PC-3 (cell line): ENCODE data around the gene RALGDS. TPM values are rescaled to one million over a fixed set of nuclear protein-coding genes. Genes with fewer than 3 reads are reported as not detected.
A peak's percentile ranks its signal among the peaks of the same experiment; 100 is the strongest.

Experiments
- ATAC-seq: fragments of 200-7000 bp; cut with Tn5 transposase; 2 replicates; pipeline ENCODE4 v1.9.1; 2020; ENCODE audit warnings: mild to moderate bottlenecking, moderate library complexity
- BruUV-seq: library from RNA; stranded (reverse); fragments of 400-500 nt; replicated peaks from 2 replicates; lab custom pipeline; 2021; lab: Mats Ljungman, UMichigan
- CTCF ChIA-PET: fragments of 300-600 bp; sonication (Branson Sonifier 250); formaldehyde crosslinking; loops from one replicate; lab custom pipeline; 2022; ENCODE audit warnings: antibody characterized with exemption; lab: Charles Lee
- POLR2A ChIA-PET: fragments of 300-600 bp; sonication (Branson Sonifier 250); formaldehyde crosslinking; loops from one replicate; lab custom pipeline; 2022; ENCODE audit warnings: antibody characterized with exemption; ENCODE audit not compliant: unreplicated experiment; lab: Charles Lee
- DNase-seq: peaks from one replicate; pipeline ENCODE4 v3.0.0-alpha.2; 2015
- H2AFZ ChIP-seq: fragments of 300-600 bp; sonication (generic); 2 replicates; pipeline ENCODE4 v1.6.0; 2016; ENCODE audit warnings: antibody characterized with exemption, low read length
- H3F3A ChIP-seq: fragments of 300-600 bp; sonication (generic); one replicate; pipeline ENCODE4 v1.6.0; 2017; ENCODE audit warnings: antibody characterized with exemption, low read length, control low read depth, mild to moderate bottlenecking; ENCODE audit not compliant: unreplicated experiment
- H3K27ac ChIP-seq: fragments of 300-600 bp; sonication (generic); 2 replicates; pipeline ENCODE4 v1.5.1; 2016; ENCODE audit warnings: mild to moderate bottlenecking, low read length
- H3K27me3 ChIP-seq: fragments of 300-600 bp; sonication (generic); 2 replicates; pipeline ENCODE4 v1.6.1; 2016; ENCODE audit warnings: low read length, mixed read lengths
- H3K36me3 ChIP-seq: fragments of 300-600 bp; sonication (generic); 2 replicates; pipeline ENCODE4 v1.6.1; 2016; ENCODE audit warnings: low read depth, mixed run types, low read length, mixed read lengths
- H3K4me1 ChIP-seq: fragments of 300-600 bp; sonication (generic); 2 replicates; pipeline ENCODE4 v1.5.1; 2016; ENCODE audit warnings: low read length; ENCODE audit not compliant: insufficient read depth
- H3K4me2 ChIP-seq: fragments of 300-600 bp; sonication (generic); 2 replicates; pipeline ENCODE4 v1.6.0; 2016; ENCODE audit warnings: low read length
- H3K4me3 ChIP-seq: fragments of 300-600 bp; sonication (generic); 2 replicates; pipeline ENCODE4 v1.5.1; 2016; ENCODE audit warnings: mild to moderate bottlenecking, low read length, mixed read lengths
- H3K79me2 ChIP-seq: fragments of 300-600 bp; sonication (generic); 2 replicates; pipeline ENCODE4 v1.6.1; 2017; ENCODE audit warnings: low read length, mixed read lengths
- H3K9ac ChIP-seq: fragments of 300-600 bp; sonication (generic); 2 replicates; pipeline ENCODE4 v1.6.0; 2016; ENCODE audit warnings: mild to moderate bottlenecking, low read length
- H3K9me2 ChIP-seq: fragments of 300-600 bp; sonication (generic); replicated peaks from 2 replicates; pipeline ENCODE4 v1.6.1; 2016; ENCODE audit warnings: mixed run types, low read length, mixed read lengths
- H3K9me3 ChIP-seq: fragments of 300-600 bp; sonication (generic); 2 replicates; pipeline ENCODE4 v1.6.1; 2016; ENCODE audit warnings: low read length, mixed read lengths
- H4K20me1 ChIP-seq: fragments of 300-600 bp; sonication (generic); 2 replicates; pipeline ENCODE4 v1.6.1; 2016; ENCODE audit warnings: low read length, mixed read lengths
- EZH2 ChIP-seq: fragments of 300-600 bp; sonication (generic); IDR thresholded peaks from one replicate; pipeline ENCODE4 v1.6.1; 2017; ENCODE audit warnings: antibody characterized with exemption, mild to moderate bottlenecking, low read length; ENCODE audit not compliant: unreplicated experiment
- EZH2phosphoT487 ChIP-seq: fragments of 300-600 bp; sonication (generic); IDR thresholded peaks from 2 replicates; pipeline ENCODE4 v1.6.1; 2018; ENCODE audit warnings: mild to moderate bottlenecking, antibody characterized with exemption, low read length, borderline replicate concordance
- intact Hi-C: fragments of 100-400 bp; cut with micrococcal nuclease; formaldehyde crosslinking; loops from 2 replicates; pipeline ENCODE4 v1.9.0; 2023
- total RNA-seq: library from RNA; depleted of rRNA; stranded (reverse); fragments of >200 nt; gene quantifications from 2 replicates; pipeline ENCODE4 v1.2.3, GENCODE V29; 2014
- TF ChIP-seq, protein P1 (sequence below): fragments of 300-600 bp; sonication (generic); conservative IDR thresholded peaks from 2 replicates; pipeline ENCODE4 v1.5.1; 2017; ENCODE audit warnings: antibody characterized with exemption, low read depth, mild to moderate bottlenecking, low read length

RALGDS gene
- total RNA-seq, 1 experiment from 2014 or later = 32.2 TPM

DNA sequence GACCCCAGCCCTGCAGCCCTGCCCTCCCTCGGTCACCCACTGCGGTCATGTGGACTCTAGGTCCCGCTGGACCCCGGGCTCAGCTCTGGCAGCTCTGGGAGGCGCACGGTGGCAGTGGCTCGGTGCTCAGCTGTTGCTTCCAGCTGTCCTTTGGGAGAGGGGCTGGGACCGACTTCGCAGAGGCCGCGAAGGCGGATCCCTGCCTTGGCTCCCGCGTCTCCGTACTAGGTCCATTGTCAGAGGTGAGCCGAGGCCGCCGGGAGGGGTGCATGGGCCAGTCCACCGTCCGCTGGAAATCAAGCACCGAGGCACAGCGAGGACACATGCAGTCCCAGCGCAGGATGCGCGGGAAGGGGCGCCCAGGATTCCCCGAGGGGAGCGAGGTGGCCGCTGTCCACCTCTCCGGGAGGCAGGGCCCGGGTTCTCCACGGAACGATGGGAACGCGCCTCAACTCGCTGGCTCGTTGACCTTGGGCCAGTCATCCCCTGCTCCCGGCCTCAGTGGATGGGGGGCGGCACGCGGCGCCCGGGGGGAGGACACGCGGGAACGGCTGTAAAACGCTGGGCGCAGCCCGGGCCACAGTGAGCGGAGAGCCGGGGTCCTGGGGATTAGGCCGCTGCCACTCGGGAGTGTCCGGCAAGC is 41.9 kb upstream of the RALGDS start:
- no peak for TF ChIP-seq EZH2phosphoT487
- no peak for TF ChIP-seq EZH2
- TF ChIP-seq, protein P1, sequence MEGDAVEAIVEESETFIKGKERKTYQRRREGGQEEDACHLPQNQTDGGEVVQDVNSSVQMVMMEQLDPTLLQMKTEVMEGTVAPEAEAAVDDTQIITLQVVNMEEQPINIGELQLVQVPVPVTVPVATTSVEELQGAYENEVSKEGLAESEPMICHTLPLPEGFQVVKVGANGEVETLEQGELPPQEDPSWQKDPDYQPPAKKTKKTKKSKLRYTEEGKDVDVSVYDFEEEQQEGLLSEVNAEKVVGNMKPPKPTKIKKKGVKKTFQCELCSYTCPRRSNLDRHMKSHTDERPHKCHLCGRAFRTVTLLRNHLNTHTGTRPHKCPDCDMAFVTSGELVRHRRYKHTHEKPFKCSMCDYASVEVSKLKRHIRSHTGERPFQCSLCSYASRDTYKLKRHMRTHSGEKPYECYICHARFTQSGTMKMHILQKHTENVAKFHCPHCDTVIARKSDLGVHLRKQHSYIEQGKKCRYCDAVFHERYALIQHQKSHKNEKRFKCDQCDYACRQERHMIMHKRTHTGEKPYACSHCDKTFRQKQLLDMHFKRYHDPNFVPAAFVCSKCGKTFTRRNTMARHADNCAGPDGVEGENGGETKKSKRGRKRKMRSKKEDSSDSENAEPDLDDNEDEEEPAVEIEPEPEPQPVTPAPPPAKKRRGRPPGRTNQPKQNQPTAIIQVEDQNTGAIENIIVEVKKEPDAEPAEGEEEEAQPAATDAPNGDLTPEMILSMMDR = no peak
- intact Hi-C loops = no loop called here
- CTCF ChIA-PET = interaction anchor here (0.6 kb wide), 1 partner anchor 27 kb away, joined by 8 read pairs; no protein-coding TSS in a partner anchor
- POLR2A ChIA-PET = no interaction called here
- no peak overlapping the region for H2AFZ ChIP-seq
- H3K4me1 ChIP-seq = no peaks in the 10 kb centered on the region
- H3K9me3 ChIP-seq = no peaks in the 10 kb centered on the region
- no peak overlapping the region for H3K4me2 ChIP-seq
- no peak overlapping the region for H3K9ac ChIP-seq
- no peaks in the 10 kb centered on the region for H3K36me3 ChIP-seq
- ATAC-seq = no peak
- no peaks in the 10 kb centered on the region for H3F3A ChIP-seq
- BruUV-seq = no TSS peak
- H3K27ac ChIP-seq = no peak overlapping the region
- H3K27me3 ChIP-seq = no peaks in the 10 kb centered on the region
- DNase-seq = no peak
- H3K79me2 ChIP-seq = no peaks in the 10 kb centered on the region
- H3K4me3 ChIP-seq = no peak overlapping the region
- no peaks in the 10 kb centered on the region for H4K20me1 ChIP-seq
- no peaks in the 10 kb centered on the region for H3K9me2 ChIP-seq

DNA sequence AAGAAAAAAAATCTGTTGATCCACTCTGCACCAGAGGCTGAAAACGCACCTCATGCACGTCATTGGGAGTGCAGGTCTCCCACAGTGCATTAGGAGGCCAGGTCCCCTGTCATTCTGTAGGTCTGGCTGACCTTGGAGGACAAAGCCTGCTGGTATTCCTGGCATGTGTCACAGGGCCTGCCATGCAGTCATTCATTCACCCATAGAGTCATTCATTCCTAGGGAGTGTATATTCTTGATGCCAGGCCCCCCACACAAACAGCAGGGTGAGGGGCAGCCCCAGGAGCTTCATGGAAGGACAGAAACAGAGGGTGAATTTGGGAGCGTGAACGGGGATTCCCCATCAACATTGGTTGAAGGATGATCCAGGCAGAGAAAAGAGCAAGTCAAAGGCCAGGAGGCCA is 40.5 kb upstream of the RALGDS start:
- intact Hi-C loops = no loop called here
- POLR2A ChIA-PET = no interaction called here

DNA sequence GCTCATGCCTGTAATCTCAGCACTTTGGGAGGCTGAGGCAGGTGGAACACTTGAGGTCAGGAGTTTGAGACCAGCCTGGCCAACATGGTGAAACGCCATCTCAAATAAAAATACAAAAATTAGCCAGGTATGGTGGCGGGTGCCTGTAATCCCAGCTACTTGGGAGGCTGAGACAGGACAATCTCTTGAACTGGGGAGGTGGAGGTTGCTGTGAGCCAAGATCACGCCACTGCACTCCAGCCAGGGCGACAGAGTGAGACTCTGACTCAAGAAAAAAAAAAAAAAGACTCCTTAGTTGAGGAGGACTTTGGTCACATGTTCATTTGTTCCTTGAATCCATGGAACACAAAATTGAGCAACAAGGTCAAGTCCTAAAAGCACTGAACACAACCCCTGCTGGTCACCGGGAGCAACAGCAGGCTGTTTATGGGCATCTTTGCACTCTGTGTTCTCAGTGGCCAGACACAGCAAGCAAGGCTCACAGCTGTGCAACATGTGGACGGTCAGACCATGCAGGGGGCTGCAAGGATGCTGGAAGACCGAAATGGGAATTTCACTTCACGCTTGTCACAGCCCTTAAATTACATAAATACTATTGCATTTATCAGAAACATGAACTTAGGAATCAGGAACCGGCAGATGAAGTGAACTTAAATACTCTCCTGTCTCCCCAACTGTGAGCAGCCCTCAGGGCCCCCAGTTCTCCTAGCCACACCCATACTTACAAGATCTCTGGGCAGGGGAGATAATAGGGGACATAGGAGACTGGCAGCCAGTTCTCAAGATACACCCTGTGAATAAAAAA is 39.9 kb upstream of the RALGDS start:
- Histone ChIP-seq H3K4me3 (no peak overlapping the region), H3K4me1 (no peaks in the 10 kb centered on the region), H3K79me2 (no peaks in the 10 kb centered on the region), H3K9ac (no peak overlapping the region), H3K9me3 (no peaks in the 10 kb centered on the region), H3K27ac (no peak overlapping the region), H3K4me2 (no peak overlapping the region), H3K27me3 (no peaks in the 10 kb centered on the region), H3K9me2 (no peaks in the 10 kb centered on the region), H3F3A (no peaks in the 10 kb centered on the region), H4K20me1 (no peaks in the 10 kb centered on the region), H2AFZ (no peak overlapping the region), H3K36me3 (no peaks in the 10 kb centered on the region)
- intact Hi-C loops = no loop called here
- DNase-seq = peak; percentile 59
- peak; percentile 76 for ATAC-seq
- ChIA-PET CTCF (no interaction called here), POLR2A (no interaction called here)
- BruUV-seq = no TSS peak
- TF ChIP-seq EZH2 (no peak), EZH2phosphoT487 (no peak)
- TF ChIP-seq, protein P1 = peak; percentile 62

More for the DNA sequence above, 40.5 kb upstream of the RALGDS start:
- ATAC-seq = no peak
- Histone ChIP-seq H3K27me3 (no peaks in the 10 kb centered on the region), H2AFZ (no peak overlapping the region), H3K36me3 (no peaks in the 10 kb centered on the region), H3K9ac (no peak overlapping the region), H3K4me3 (no peak overlapping the region), H3K4me2 (no peak overlapping the region), H3F3A (no peaks in the 10 kb centered on the region), H3K79me2 (no peaks in the 10 kb centered on the region), H4K20me1 (no peaks in the 10 kb centered on the region), H3K9me2 (no peaks in the 10 kb centered on the region), H3K27ac (no peak overlapping the region), H3K9me3 (no peaks in the 10 kb centered on the region), H3K4me1 (no peaks in the 10 kb centered on the region)
- CTCF ChIA-PET = no interaction called here
- DNase-seq = no peak
- BruUV-seq = no TSS peak
- TF ChIP-seq EZH2phosphoT487 (no peak), EZH2 (no peak)
